COR-L47 (cell line): ENCODE data around the gene TGFBR1.

Experiments used
- DNase-seq: peaks from one replicate; lab custom pipeline; 2025; lab: John Stamatoyannopoulos, UW

Gene TGFBR1

GRCh38 chr9:99104459-99105151, at the start of gene TGFBR1:
TGFBR1 (plus strand) TSS chr9:99105113; CDS start chr9:99105206, 93 bp downstream.
- peak; percentile 91 for DNase-seq

DNA sequence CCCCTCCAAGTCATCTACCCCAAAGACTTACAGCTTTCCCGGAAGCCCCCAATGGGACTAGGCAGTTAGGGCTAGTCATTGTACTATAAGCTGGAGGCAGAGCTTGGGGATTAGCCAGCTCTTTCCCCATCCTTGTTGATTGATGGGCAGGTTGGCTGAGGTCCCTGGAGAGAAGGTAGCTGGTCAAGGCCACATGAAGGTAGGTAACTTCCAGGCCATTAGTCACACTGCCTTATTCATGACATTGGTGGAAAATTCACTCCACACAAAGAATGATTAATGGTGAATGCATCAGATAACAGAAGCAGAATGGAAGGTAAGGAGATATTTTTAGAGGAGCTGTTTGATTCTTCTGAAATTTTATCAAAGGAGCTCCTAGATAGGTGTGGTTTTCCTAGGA, 49.5 kb upstream of the TGFBR1 start:
- DNase-seq: no peak

DNA sequence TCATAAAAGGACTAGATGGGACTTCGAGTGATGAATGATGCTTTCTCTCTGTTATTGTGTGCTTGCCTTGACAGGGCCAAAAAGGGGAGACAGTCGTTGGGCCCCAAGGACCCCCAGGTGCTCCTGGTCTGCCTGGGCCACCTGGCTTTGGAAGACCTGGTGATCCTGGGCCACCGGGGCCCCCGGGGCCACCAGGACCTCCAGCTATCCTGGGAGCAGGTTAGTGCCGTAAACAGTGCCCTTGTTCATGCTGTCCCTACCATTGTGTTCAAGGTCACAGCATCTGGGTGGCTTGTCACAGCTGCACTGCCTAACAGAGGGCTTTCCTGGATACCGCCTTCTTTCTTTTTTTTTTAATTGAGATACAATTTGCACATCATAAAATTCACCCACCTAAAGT, 48.7 kb upstream of the TGFBR1 start:
- DNase-seq: no peak

GRCh38 chr9:99056886-99057664, 47.8 kb upstream of the TGFBR1 start:
- DNase-seq: no peak

DNA sequence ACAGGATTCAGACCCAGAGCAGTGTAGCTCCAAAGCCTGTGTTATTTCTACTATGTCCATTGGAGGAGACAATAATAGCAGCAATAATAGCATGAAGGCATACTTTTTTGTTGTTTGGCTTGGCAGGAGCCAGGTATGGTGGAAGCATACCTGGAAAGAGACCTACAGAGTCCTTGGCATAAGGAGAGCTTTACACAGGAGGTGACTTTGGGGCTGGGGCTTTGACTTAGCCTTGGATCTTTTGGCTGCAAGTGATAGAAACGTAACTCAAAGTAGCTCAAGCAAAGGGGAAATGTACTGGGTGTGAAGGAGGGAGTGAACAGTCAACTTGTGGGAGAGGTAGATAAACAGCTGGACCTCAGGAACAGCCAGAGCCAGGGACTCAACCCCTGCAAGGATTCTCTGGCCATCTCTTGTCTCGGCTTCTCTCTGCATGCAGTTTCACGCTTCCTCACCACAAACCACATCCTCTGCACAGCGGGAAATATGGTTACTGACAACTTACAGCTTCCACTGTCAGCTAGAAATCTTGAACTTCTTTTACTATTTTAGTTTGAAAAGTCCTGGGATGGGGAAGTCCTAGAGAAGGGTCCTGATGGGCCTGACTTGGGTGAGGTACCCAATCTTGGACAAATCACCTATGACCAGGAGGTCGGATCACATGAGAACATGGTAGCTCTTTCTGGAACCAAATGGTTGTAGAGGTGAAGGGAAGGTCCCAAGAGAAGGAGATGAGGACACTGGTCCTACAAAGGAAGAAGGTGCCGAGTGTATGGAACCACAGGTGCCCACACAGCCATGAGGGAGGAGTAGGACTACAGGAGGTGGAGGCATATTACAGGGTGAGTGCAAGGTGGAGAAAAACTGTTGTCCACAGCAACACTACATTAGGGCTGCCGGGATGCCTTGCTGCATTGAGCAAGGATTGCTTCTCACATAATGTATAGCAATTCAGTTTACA, 47.0 kb upstream of the TGFBR1 start:
- no peak for DNase-seq

GRCh38 chr9:99058964-99059921, 45.7 kb upstream of the TGFBR1 start:
- no peak for DNase-seq

DNA sequence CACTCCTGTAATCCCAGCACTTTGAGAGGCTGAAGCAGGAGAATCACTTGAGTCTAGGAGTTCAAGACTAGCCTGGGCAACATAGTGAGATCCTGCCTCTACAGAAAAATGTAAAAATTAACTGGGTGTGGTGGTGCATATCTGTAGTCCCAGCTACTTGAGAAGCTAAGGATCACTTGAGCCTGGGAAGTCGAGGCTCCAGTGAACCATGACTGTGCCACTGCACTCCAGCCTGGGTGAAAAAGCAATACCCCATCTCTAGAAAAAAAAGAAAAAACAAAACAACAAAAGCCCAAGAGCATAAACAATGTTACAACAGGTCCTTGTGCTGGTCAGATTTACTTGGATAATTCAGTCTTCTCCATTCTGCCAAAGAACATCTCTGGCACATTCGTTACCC, 44.3 kb upstream of the TGFBR1 start:
- no peak for DNase-seq

DNA sequence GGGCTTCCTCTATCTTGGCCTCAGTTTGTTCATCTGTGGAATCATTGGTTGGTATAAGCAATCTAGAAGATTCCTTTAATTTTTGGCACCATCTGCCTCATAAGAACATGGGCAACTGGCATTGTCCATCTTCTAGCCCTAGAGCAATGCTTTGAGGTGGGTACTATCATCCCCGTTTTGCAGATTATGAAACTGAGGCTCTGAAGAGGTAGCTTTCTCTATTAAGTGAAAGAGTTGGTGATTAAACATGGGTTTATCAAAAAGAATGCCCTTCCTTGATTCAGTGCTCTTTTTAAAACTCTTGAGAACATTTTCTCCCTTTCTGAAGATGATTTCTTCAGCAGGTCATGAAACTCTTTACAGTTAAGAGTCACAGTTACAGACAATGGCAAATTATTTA, 42.4 kb upstream of the TGFBR1 start:
- no peak for DNase-seq

DNA sequence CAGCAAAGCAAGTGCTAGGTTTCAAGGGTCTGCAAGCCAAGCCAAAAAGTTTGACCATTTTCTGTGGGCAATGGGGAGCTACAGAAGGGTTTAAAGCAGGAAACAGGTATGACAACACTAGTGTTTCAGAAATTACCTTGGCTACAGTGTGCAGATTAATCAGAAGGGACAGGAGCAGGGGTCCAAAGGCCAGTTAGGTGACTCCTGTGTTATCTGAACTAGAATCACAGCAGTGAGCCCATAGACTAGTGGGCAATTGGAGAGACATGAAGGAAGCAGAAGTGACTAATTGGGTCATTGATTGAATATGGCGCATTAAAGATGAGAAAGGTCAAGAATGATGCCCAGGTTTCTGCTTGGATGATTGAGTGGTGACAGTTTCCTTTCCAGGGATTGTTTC, 41.4 kb upstream of the TGFBR1 start:
- no peak for DNase-seq

DNA sequence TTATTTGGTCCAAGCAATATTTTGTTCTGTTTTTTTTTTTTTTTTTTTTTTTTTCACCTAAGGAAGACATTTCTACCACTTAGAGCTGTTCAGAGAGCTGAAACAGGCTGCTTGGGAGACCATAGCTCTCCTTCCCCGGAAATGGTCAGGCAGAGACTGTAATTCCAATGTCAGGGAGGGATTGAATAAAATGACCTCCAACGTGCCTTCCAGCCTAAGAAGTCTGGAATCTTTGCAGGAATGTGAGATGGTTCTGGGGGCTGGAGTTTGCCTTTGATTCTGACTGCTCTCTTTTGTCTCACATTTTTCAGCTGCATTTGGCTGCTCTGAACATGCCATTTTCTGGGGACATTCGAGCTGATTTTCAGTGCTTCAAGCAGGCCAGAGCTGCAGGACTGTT, 38.3 kb upstream of the TGFBR1 start:
- no peak for DNase-seq

- no peak for DNase-seq
Observed at GRCh38 chr9:99069075-99069474, 35.8 kb upstream of the TGFBR1 start.

GRCh38 chr9:99069546-99069945, 35.4 kb upstream of the TGFBR1 start:
- no peak for DNase-seq

DNA sequence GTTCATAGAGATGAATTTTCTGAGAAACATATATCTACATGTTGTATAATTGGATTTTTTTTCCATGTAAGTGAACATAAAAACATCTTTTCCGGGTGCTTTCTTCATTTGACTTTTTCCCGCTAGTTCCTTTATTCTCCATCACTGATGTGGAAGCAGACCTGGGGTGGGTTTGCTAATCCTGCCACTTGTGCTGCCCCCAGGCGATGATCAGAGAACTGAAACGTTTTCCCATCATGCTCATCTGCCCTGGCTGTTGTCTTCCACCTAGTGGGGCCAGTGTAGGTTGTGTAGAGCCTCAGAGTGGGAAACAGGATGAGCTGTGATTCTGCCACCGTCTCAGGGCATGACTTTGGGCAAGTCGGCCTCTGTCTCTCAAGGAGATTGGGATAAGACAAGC, 34.2 kb upstream of the TGFBR1 start:
- no peak for DNase-seq

GRCh38 chr9:99071313-99072039, 33.4 kb upstream of the TGFBR1 start:
- DNase-seq: no peak

DNA sequence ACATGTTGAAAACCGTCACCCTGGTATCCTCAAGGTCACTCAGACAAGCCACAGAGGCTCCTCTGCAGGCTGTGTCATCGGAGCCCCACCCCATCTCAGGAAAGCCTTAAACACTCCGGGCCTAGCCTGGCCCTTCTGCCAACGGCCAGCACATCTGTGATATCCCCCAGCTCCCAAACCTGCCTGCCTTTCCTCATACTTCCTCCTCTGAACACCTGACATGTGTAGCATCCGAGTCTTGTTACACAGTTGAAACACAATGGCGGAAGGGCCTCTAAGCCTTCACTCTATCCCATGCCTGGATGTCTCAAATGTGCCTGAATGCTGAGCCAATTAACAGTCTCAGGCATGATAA, 32.9 kb upstream of the TGFBR1 start:
- DNase-seq: no peak

- no peak for DNase-seq
Observed at GRCh38 chr9:99073347-99073746, 31.6 kb upstream of the TGFBR1 start.

GRCh38 chr9:99073985-99074901, 30.7 kb upstream of the TGFBR1 start:
- no peak for DNase-seq

DNA sequence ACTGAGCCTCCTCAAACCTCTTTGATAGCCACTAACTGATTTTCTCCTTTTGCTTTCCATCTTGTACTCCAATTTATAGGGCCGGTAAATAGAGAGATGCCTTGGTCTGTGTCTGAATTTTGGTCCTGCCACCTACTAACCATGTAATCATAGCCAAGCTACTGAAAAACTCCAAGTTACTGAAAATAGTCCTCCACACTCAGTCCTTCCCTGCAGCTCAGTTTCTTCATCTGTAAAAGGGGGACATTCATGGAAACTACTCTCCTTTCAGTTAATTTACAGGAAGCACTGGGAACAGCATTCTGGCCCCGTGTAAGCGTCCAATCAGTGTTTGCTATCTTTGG, 30.0 kb upstream of the TGFBR1 start:
- no peak for DNase-seq

- DNase-seq: no peak
Observed at GRCh38 chr9:99075246-99075912, 29.5 kb upstream of the TGFBR1 start.
